GM13976 (cell line): ENCODE measurements around the gene TMEM176A.

Experiments used
- DNase-seq: peaks from one replicate; pipeline ENCODE4 v3.0.0; 2012; ENCODE audit warnings: low spot score
- CTCF ChIP-seq: IDR thresholded peaks from 2 replicates; pipeline ENCODE4 v1.5.1; 2012; ENCODE audit warnings: borderline replicate concordance, mild to moderate bottlenecking; ENCODE audit not compliant: insufficient read depth; ENCODE audit errors: extremely low read depth, missing control alignments, control extremely low read depth
- in situ Hi-C: fragments of 300-500 bp; cut with MboI; formaldehyde crosslinking; loops from one replicate; pipeline ENCODE4 v1.12.0; 2022; ENCODE audit warnings: low sequenced_read_pairs, mixed read lengths, inconsistent platforms; ENCODE audit not compliant: unreplicated experiment

The TMEM176A gene

DNA sequence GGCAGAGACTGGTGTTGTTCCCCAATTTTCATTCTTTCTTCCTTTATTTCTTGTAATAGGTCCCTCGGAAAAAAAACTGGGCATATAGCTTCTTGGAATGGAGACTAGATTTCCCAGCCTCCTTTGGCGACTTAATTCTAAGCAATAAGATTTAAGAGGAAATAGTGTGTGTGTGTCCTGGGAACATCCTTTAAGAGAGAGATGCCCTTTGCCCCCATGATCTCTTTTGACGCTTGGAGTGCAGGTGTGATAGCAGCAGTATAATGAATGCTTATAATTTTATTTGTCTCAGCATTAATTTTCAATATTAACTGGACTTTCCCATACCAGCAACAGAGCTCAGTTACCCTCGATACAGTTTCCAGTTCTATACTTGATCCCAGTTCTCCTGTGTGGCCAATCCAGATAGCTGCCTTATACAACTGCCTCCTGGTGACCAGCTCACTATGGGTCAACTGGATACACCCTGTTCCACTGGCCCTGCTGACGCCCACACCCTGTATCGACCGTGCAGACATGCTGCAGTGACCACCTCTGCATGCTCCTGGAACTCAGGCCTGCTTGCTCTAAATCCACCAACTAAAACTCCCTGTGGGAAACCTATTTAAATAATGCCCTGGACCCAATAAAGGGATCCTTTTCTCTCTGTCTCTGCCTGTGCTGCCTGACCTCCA lies 13.9 kb downstream of the TMEM176A start:
- TF ChIP-seq CTCF: no peak
- no peak for DNase-seq
- in situ Hi-C loops: no loop called here

- TF ChIP-seq CTCF: no peak
- in situ Hi-C loops: no loop called here
- no peak for DNase-seq
Measured at GRCh38 chr7:150818971-150819370, 18.4 kb downstream of the TMEM176A start.

DNA sequence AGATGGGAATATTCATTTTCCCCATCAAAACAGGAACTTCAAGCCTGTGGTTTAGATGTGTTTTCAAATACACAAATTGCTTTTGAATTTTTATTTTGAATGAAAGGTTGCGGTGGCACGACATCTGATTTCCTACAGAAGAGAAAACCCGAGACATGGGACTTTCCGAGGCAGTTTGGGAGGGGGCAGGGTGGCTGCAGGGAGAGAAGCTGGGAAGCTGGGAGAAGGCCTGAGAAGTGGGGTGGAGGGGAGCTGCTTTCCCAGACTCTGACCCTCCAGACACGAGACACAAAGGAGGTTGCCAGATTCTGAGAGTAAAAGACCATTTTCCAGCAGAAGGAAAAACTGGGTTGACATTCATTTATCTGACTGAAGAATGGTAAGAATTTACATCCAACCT lies 19.6 kb downstream of the TMEM176A start:
- DNase-seq: no peak
- no peak for TF ChIP-seq CTCF
- in situ Hi-C loops: no loop called here

DNA sequence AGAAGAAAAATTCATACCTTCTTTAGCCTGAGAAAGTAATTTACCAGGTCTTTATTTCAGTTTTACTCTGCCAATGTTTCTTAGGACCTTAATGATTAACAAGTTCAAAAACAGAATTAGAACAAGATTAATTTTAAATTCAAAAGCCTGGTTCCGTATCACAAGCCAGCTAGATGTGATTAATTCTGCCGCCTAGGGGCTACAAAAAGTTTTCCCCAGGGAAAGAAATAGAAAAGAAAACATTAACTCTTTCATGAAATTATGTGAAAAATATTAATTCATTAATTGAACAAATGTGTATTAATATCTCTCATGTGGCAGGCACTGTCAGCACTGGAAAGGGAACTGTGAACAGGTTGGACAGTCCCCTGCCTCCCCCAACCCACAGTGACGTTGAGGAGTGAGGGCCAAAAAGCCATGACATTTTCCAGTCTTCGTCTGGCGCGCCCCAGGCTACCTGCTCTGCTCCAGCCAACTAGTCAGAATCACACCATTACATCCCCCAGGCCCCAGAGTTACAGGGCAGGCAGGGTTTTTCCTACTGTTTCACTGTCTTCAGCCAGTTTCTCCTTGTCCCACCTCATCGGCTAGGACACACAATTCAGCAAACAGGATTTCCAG lies 20.1 kb downstream of the TMEM176A start:
- in situ Hi-C loops: no loop called here
- no peak for DNase-seq
- no peak for TF ChIP-seq CTCF

- DNase-seq: no peak
- no peak for TF ChIP-seq CTCF
- in situ Hi-C loops: no loop called here
Measured at GRCh38 chr7:150823043-150823442, 22.5 kb downstream of the TMEM176A start.

- DNase-seq: no peak
- no peak for TF ChIP-seq CTCF
- in situ Hi-C loops: no loop called here
Measured at GRCh38 chr7:150823484-150824126, 23.0 kb downstream of the TMEM176A start.
